Keratinocyte (primary cell): ENCODE results near the gene ARPIN. TPM values are rescaled to one million over a fixed set of nuclear protein-coding genes. Genes with fewer than 3 reads are reported as not detected.

Experiments
- DNase-seq: peaks from one replicate; pipeline ENCODE4 v3.0.0-alpha.2; 2011; ENCODE audit warnings: low read depth, missing footprints, low spot score
- FAIRE-seq: peaks from 2 replicates; lab custom pipeline; 2011; peaks lifted over from hg19 to GRCh38; lab: Jason Lieb, UNC
- H2AFZ ChIP-seq: 2 replicates; pipeline ENCODE4 v1.6.0; 2012; ENCODE audit warnings: low read length, control low read depth, inconsistent platforms; ENCODE audit not compliant: control insufficient read depth
- H3K27ac ChIP-seq: 2 replicates; pipeline ENCODE4 v1.5.1; 2011; ENCODE audit warnings: low read length; ENCODE audit not compliant: control insufficient read depth, insufficient read depth
- H3K27me3 ChIP-seq: 3 replicates; pipeline ENCODE4 v1.6.0; 2011; ENCODE audit warnings: low read length; ENCODE audit not compliant: control insufficient read depth, insufficient read depth; ENCODE audit errors: extremely low read depth
- H3K36me3 ChIP-seq, 2 experiments: 2 replicates in 1 of 2; 3 replicates in 1 of 2; pipeline ENCODE4 v1.5.1; 2011; ENCODE audit warnings: low read length in 2 of 2, mild to moderate bottlenecking in 1 of 2; ENCODE audit not compliant: control insufficient read depth in 2 of 2, insufficient read depth in 2 of 2; ENCODE audit errors: extremely low read depth in 1 of 2
- H3K4me1 ChIP-seq: 3 replicates; pipeline ENCODE4 v1.5.1; 2011; ENCODE audit warnings: low read length; ENCODE audit not compliant: control insufficient read depth, insufficient read depth; ENCODE audit errors: extremely low read depth
- H3K4me2 ChIP-seq: 3 replicates; pipeline ENCODE4 v1.6.0; 2011; ENCODE audit warnings: low read depth, low read length; ENCODE audit not compliant: control insufficient read depth, insufficient read depth; ENCODE audit errors: extremely low read depth
- H3K4me3 ChIP-seq, 3 experiments: fragments of 200-600 bp in 1 of 3; sonication (generic) in 1 of 3; 2 replicates in 2 of 3; 3 replicates in 1 of 3; pipeline ENCODE4 v1.5.1; 2011 to 2016; ENCODE audit warnings: low read length in 3 of 3, mild to moderate bottlenecking in 3 of 3, control low read depth in 2 of 3, inconsistent platforms in 1 of 3, low read depth in 1 of 3, mixed read lengths in 1 of 3, mixed run types in 1 of 3, moderate library complexity in 1 of 3; ENCODE audit not compliant: control insufficient read depth in 2 of 3, insufficient read depth in 2 of 3; ENCODE audit errors: extremely low read depth in 1 of 3
- H3K79me2 ChIP-seq: 2 replicates; pipeline ENCODE4 v1.6.0; 2012; ENCODE audit warnings: low read length; ENCODE audit not compliant: control insufficient read depth, insufficient read depth
- H3K9ac ChIP-seq: 3 replicates; pipeline ENCODE4 v1.6.0; 2011; ENCODE audit warnings: low read length; ENCODE audit not compliant: control insufficient read depth, insufficient read depth; ENCODE audit errors: extremely low read depth
- H3K9me1 ChIP-seq: 3 replicates; pipeline ENCODE4 v1.6.0; 2011; ENCODE audit warnings: low read length; ENCODE audit not compliant: control insufficient read depth, insufficient read depth; ENCODE audit errors: extremely low read depth
- H3K9me3 ChIP-seq: 2 replicates; pipeline ENCODE4 v1.5.1; 2012; ENCODE audit warnings: low read depth, low read length; ENCODE audit not compliant: control insufficient read depth
- H4K20me1 ChIP-seq: 3 replicates; pipeline ENCODE4 v1.6.0; 2011; ENCODE audit warnings: low read length; ENCODE audit not compliant: control insufficient read depth, insufficient read depth; ENCODE audit errors: extremely low read depth
- CTCF ChIP-seq, 3 experiments: IDR thresholded peaks in 1 of 3; conservative IDR thresholded peaks in 1 of 3; optimal IDR thresholded peaks in 1 of 3; 2 replicates in 2 of 3; 3 replicates in 1 of 3; pipeline versions ENCODE3 to v1.5.1; 2011; ENCODE audit warnings: low read length in 3 of 3, mild to moderate bottlenecking in 3 of 3, moderate library complexity in 2 of 3, control low read depth in 1 of 3, inconsistent platforms in 1 of 3; ENCODE audit not compliant: insufficient read depth in 2 of 3; ENCODE audit errors: extremely low read depth in 1 of 3
- EZH2 ChIP-seq: IDR thresholded peaks from one replicate; pipeline ENCODE4 v1.6.1; 2012; ENCODE audit warnings: inconsistent platforms, mild to moderate bottlenecking, low read length, moderate library complexity
- dilution Hi-C: fragments of 300-500 bp; cut with MboI; formaldehyde crosslinking; loops from one replicate; pipeline ENCODE4 v1.7.0; 2020; ENCODE audit warnings: low sequenced_read_pairs; ENCODE audit not compliant: extremely low pct_ligation_motif_present
- polyA plus RNA-seq, 5 experiments: library from polyadenylated mRNA; depleted of rRNA in 3 of 5; stranded (reverse) in 3 of 5; stranded (forward) in 1 of 5; unstranded in 1 of 5; fragments of >200 nt; gene quantifications; 1 replicate in 1 of 5; 2 replicates in 3 of 5; 3 replicates in 1 of 5; pipeline versions ENCODE4 v1.2.1 to v1.2.3, GENCODE V29; 2011 to 2012; ENCODE audit warnings: missing spikeins in 2 of 5, low read depth in 1 of 5, low replicate concordance in 1 of 5
- small RNA-seq, 3 experiments: library from RNA; depleted of rRNA; stranded (forward); fragments of <200 nt; gene quantifications; one replicate each; pipeline ENCODE3, GENCODE V24; 2012; ENCODE audit warnings: low read depth in 3 of 3, low replicate concordance in 1 of 3; ENCODE audit not compliant: insufficient read length in 3 of 3

Gene ARPIN
- polyA plus RNA-seq, 1 donor (not counting 4 experiments of a cell fraction or from before 2014, with no cell fraction given): 9.0 TPM

DNA sequence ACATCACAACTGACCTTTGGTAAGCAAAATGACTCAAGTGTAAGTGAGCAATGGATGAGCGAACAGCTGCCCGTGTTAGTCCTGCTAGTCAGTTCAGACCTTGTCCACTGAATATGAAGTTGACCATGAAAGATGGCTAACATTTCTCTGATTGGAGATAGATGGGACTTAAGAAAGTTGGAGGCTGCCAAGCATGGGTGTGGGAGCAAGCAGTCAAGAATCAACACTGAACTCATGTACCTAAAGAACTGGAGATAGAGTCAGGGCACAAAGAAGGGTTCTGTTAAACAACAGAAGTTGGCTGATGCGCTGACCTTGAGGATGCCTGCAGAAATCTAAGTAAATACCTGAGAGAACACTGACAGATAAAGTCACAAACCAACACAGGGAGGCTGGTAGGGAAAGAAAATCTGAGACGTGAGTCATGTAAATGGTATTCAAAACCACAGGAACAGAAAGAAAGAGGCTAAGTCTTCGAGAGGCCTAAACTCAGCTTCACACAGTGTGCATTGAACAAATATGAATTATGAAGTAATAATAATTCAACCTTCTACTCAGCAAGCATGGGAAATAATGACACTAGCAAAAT is 67.4 kb downstream of the ARPIN start:
- no peaks in the 10 kb centered on the region for H3K9me1 ChIP-seq
- peaks cover 45% of the 10 kb centered on the region for H3K4me1 ChIP-seq
- no peaks in the 10 kb centered on the region for H3K79me2 ChIP-seq
- peak overlapping the region; percentile 30 for H3K4me2 ChIP-seq
- H4K20me1 ChIP-seq: no peaks in the 10 kb centered on the region
- peak overlapping the region; percentile 71 for H3K27ac ChIP-seq
- H3K9me3 ChIP-seq: no peaks in the 10 kb centered on the region
- dilution Hi-C loops: no loop called here
- H3K4me3 ChIP-seq: no peak overlapping the region
- DNase-seq: peak; percentile 48
- H3K36me3 ChIP-seq: peaks cover 0 to 2% of the 10 kb centered on the region in 2 experiments
- no peak overlapping the region for H2AFZ ChIP-seq
- peak; percentile 87 for FAIRE-seq
- H3K9ac ChIP-seq: no peak overlapping the region
- H3K27me3 ChIP-seq: no peaks in the 10 kb centered on the region
- no peak for TF ChIP-seq CTCF (optimal IDR thresholded peaks at IDR 0.05 in 1 of 3, IDR thresholded peaks at IDR 0.05 in 1 of 3, conservative IDR thresholded peaks at IDR 0.05 in 1 of 3; ENCODE audit: extremely low read depth in 1 of 3, insufficient read depth in 2 of 3, low read length in 3 of 3)
- no peak for TF ChIP-seq EZH2

Small RNA genes within 50 kb of the gene (small RNA-seq; reads per million reads assigned to genes)
- 0 to 0.33 (median 0) reads per million in 3 experiments for gene MIR5009
- 0.20 to 2.0 (median 2.0) reads per million in 3 experiments for gene MIR5094
- 0 reads per million in 3 experiments for gene RNU6-1111P
- 0 reads per million in 3 experiments for gene RNU7-111P

Other genes with a start within 250 kb of the ARPIN start
- 0.24 to 0.30 TPM in 2 of 3 replicates, not detected in the other for gene PLIN1, start 233.6 kb downstream of the ARPIN start, polyA plus RNA-seq
- 4.0 to 6.0 TPM (median 5.9 TPM) in 3 replicates for gene PEX11A, start 222.2 kb downstream of the ARPIN start, polyA plus RNA-seq
- gene WDR93, start 222.1 kb downstream of the ARPIN start, polyA plus RNA-seq: 0.05 to 0.08 TPM in 2 of 3 replicates, not detected in the other
- 0.05 TPM in 1 of 3 replicates, not detected in the others for gene MESP1, start 161.7 kb downstream of the ARPIN start, polyA plus RNA-seq
- gene MESP2, start 136.6 kb downstream of the ARPIN start, polyA plus RNA-seq: 0.16 to 0.39 TPM (median 0.22 TPM) in 3 replicates
- 0.59 to 5.2 TPM (median 1.00 TPM) in 3 replicates for gene ANPEP, start 98.1 kb downstream of the ARPIN start, polyA plus RNA-seq
- gene AP3S2, start 19.0 kb downstream of the ARPIN start, polyA plus RNA-seq: 22.9 to 39.2 TPM (median 34.6 TPM) in 3 replicates
- 3.9 to 5.4 TPM (median 4.5 TPM) in 3 replicates for gene ZNF710, start 88.4 kb upstream of the ARPIN start, polyA plus RNA-seq
- gene IDH2, start 189.5 kb upstream of the ARPIN start, polyA plus RNA-seq: 23.5 to 28.3 TPM (median 27.9 TPM) in 3 replicates